HepG2 (cell line): Measurements from ENCODE around the gene TSC22D4. TPM values are rescaled to one million over a fixed set of nuclear protein-coding genes. Genes with fewer than 3 reads are reported as not detected.

ENCODE experiments used
- AGO1 ChIP-seq: fragments of 200-400 bp; formaldehyde crosslinking; IDR thresholded peaks from 2 replicates; pipeline ENCODE4 v1.6.1; 2017; ENCODE audit warnings: mild to moderate bottlenecking, low read depth, low read length, moderate library complexity; ENCODE audit not compliant: poor library complexity, severe bottlenecking
- ARID3A ChIP-seq: IDR thresholded peaks from 2 replicates; pipeline ENCODE4 v1.6.1; 2012; ENCODE audit warnings: low read depth, low read length, improper control_type of control experiment
- CBFB ChIP-seq: sonication (generic); formaldehyde crosslinking; IDR thresholded peaks from 2 replicates; pipeline ENCODE4 v1.4.0; 2020; ENCODE audit warnings: missing genetic modification reagents
- GPN1 ChIP-seq: sonication (generic); formaldehyde crosslinking; IDR thresholded peaks from 2 replicates; pipeline ENCODE4 v1.5.1; 2020; ENCODE audit warnings: missing genetic modification reagents, borderline replicate concordance
- HNRNPL ChIP-seq: fragments of 200-400 bp; formaldehyde crosslinking; IDR thresholded peaks from 2 replicates; pipeline ENCODE4 v1.6.1; 2017; ENCODE audit warnings: mild to moderate bottlenecking, low read depth, low read length
- NR2F6 ChIP-seq, 2 experiments: IDR thresholded peaks; 2 replicates each; pipeline ENCODE4 v1.6.1; 2016; ENCODE audit warnings: antibody characterized with exemption in 1 of 2, mild to moderate bottlenecking in 1 of 2
- RCOR2 ChIP-seq: IDR thresholded peaks from 2 replicates; pipeline ENCODE4 v1.6.1; 2016; ENCODE audit warnings: missing biosample characterization, missing genetic modification reagents
- SIN3B ChIP-seq: fragments of 150-350 bp; IDR thresholded peaks from 2 replicates; pipeline ENCODE4 v1.6.1; 2014; ENCODE audit warnings: low read length
- TAF15 ChIP-seq: fragments of 200-400 bp; formaldehyde crosslinking; IDR thresholded peaks from one replicate; pipeline ENCODE4 v1.6.1; 2018; ENCODE audit warnings: mild to moderate bottlenecking, low read depth, low read length; ENCODE audit not compliant: poor library complexity, severe bottlenecking
- TEAD3 ChIP-seq: optimal IDR thresholded peaks from 2 replicates; pipeline ENCODE3; 2016; ENCODE audit warnings: borderline replicate concordance
- YY1 ChIP-seq: IDR thresholded peaks from 2 replicates; pipeline ENCODE4 v1.6.1; 2011; ENCODE audit warnings: low read length, low read depth, moderate library complexity, mild to moderate bottlenecking; ENCODE audit not compliant: insufficient read depth, insufficient replicate concordance
- ZFX ChIP-seq: sonication (generic); formaldehyde crosslinking; IDR thresholded peaks from 2 replicates; pipeline ENCODE4 v1.4.0; 2020; ENCODE audit warnings: mild to moderate bottlenecking, low read depth, missing genetic modification reagents, moderate library complexity
- ZNF18 ChIP-seq: sonication (generic); formaldehyde crosslinking; IDR thresholded peaks from 2 replicates; pipeline ENCODE4 v1.8.0; 2022; ENCODE audit warnings: mild to moderate bottlenecking, missing genetic modification reagents; ENCODE audit not compliant: insufficient replicate concordance
- ZNF564 ChIP-seq: sonication (generic); formaldehyde crosslinking; IDR thresholded peaks from 2 replicates; pipeline ENCODE4 v1.8.1; 2023; ENCODE audit warnings: mild to moderate bottlenecking, missing genetic modification reagents
- ZNF770 ChIP-seq: sonication (generic); formaldehyde crosslinking; IDR thresholded peaks from 2 replicates; pipeline ENCODE4 v1.5.0; 2020; ENCODE audit warnings: mild to moderate bottlenecking, missing genetic modification reagents
- ZNF773 ChIP-seq: sonication (generic); formaldehyde crosslinking; IDR thresholded peaks from 2 replicates; pipeline ENCODE4 v1.4.0; 2020; ENCODE audit warnings: missing genetic modification reagents, borderline replicate concordance
- polyA plus RNA-seq, 8 experiments: library from polyadenylated mRNA; depleted of rRNA in 3 of 8; stranded (reverse) in 7 of 8; unstranded in 1 of 8; fragments of >200 nt; fragmentation: Illumina TruSeq in 4 of 8; extraction: Trizol in 4 of 8; gene quantifications; 2 replicates each; pipeline versions ENCODE4 v1.2.1 to v1.2.3, GENCODE V29; 2011 to 2016; ENCODE audit warnings: low read depth in 4 of 8, missing spikeins in 1 of 8, mixed read lengths in 1 of 8; ENCODE audit not compliant: insufficient read depth in 1 of 8
- total RNA-seq, 5 experiments: library from RNA; depleted of rRNA; stranded (reverse); fragments of >200 nt; fragmentation: Illumina TruSeq; extraction: Trizol; gene quantifications; 2 replicates each; pipeline ENCODE4 v1.2.3, GENCODE V29; 2016; ENCODE audit warnings: low read depth in 1 of 5
- TF ChIP-seq, protein P1 (sequence below): sonication (generic); formaldehyde crosslinking; IDR thresholded peaks from 2 replicates; pipeline ENCODE4 v1.5.0; 2020; ENCODE audit warnings: mild to moderate bottlenecking, missing genetic modification reagents, borderline replicate concordance
- TF ChIP-seq, protein P2 (sequence below): sonication (generic); formaldehyde crosslinking; IDR thresholded peaks from 2 replicates; pipeline ENCODE4 v1.8.1; 2023; ENCODE audit warnings: missing genetic modification reagents, mild to moderate bottlenecking, borderline replicate concordance

Gene TSC22D4
- total and polyA plus RNA-seq, 2 of the 13 experiments (the other 11 are each of a cell fraction or from before 2014, with no cell fraction given) = 7.7 to 8.7 TPM

- TF ChIP-seq, protein P1, sequence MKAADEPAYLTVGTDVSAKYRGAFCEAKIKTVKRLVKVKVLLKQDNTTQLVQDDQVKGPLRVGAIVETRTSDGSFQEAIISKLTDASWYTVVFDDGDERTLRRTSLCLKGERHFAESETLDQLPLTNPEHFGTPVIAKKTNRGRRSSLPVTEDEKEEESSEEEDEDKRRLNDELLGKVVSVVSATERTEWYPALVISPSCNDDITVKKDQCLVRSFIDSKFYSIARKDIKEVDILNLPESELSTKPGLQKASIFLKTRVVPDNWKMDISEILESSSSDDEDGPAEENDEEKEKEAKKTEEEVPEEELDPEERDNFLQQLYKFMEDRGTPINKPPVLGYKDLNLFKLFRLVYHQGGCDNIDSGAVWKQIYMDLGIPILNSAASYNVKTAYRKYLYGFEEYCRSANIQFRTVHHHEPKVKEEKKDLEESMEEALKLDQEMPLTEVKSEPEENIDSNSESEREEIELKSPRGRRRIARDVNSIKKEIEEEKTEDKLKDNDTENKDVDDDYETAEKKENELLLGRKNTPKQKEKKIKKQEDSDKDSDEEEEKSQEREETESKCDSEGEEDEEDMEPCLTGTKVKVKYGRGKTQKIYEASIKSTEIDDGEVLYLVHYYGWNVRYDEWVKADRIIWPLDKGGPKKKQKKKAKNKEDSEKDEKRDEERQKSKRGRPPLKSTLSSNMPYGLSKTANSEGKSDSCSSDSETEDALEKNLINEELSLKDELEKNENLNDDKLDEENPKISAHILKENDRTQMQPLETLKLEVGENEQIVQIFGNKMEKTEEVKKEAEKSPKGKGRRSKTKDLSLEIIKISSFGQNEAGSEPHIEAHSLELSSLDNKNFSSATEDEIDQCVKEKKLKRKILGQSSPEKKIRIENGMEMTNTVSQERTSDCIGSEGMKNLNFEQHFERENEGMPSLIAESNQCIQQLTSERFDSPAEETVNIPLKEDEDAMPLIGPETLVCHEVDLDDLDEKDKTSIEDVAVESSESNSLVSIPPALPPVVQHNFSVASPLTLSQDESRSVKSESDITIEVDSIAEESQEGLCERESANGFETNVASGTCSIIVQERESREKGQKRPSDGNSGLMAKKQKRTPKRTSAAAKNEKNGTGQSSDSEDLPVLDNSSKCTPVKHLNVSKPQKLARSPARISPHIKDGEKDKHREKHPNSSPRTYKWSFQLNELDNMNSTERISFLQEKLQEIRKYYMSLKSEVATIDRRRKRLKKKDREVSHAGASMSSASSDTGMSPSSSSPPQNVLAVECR (CRISPR knock-in tag) = no peak; the same call in 1 of the 2 replicates
- TF ChIP-seq GPN1 (CRISPR knock-in tag) (no peak), ZNF773 (CRISPR knock-in tag) (no peak), RCOR2 (no peak), ZNF18 (no peak), CBFB (CRISPR knock-in tag) (no peak), TAF15 (no peak), ARID3A (no peak), SIN3B (no peak), TEAD3 (CRISPR knock-in tag) (no peak), AGO1 (no peak), HNRNPL (peak; percentile 95), YY1 (no peak), ZNF564 (CRISPR knock-in tag) (no peak), ZNF770 (CRISPR knock-in tag) (peak; percentile 92), NR2F6 (IDR thresholded peaks at IDR 0.05) (no peak), NR2F6 (CRISPR knock-in tag; IDR thresholded peaks at IDR 0.05) (0 out of 2 replicates have a peak, but pooled peaks have one; percentile 27), ZFX (CRISPR knock-in tag) (peak; percentile 39; the same call in 1 of the 2 replicates)
- TF ChIP-seq, protein P2, sequence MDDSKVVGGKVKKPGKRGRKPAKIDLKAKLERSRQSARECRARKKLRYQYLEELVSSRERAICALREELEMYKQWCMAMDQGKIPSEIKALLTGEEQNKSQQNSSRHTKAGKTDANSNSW (CRISPR knock-in tag) = no peak
Measured at GRCh38 chr7:100465702-100466311, 13.2 kb downstream of the TSC22D4 start (continued).
